K562 (cell line): Measurements from ENCODE around the gene GP1BB. TPM values are rescaled to one million over a fixed set of nuclear protein-coding genes. Genes with fewer than 3 reads are reported as not detected.

ENCODE experiments used
- BRF1 ChIP-seq: IDR thresholded peaks from 3 replicates; pipeline ENCODE4 v1.6.1; 2011; ENCODE audit warnings: borderline replicate concordance, mild to moderate bottlenecking; ENCODE audit not compliant: insufficient read length; ENCODE audit errors: extremely low read depth
- EGR1 ChIP-seq: fragments of 450-650 bp; conservative IDR thresholded peaks from 2 replicates; pipeline ENCODE4 v1.6.1; 2017; ENCODE audit warnings: mild to moderate bottlenecking
- ESRRA ChIP-seq: fragments of 450-650 bp; IDR thresholded peaks from 2 replicates; pipeline ENCODE4 v1.6.1; 2014; ENCODE audit warnings: low read depth, mild to moderate bottlenecking, moderate library complexity, borderline replicate concordance
- FOXK1 ChIP-seq: sonication (generic); formaldehyde crosslinking; IDR thresholded peaks from 2 replicates; pipeline ENCODE4 v1.8.0; 2022; ENCODE audit warnings: missing genetic modification reagents, mild to moderate bottlenecking, borderline replicate concordance
- ID3 ChIP-seq, 2 experiments: fragments of 250-450 bp in 1 of 2; fragments of 450-650 bp in 1 of 2; sonication (Bioruptor Pico) in 1 of 2; IDR thresholded peaks; 2 replicates each; pipeline versions ENCODE4 v1.6.1 to v1.8.0; 2016 to 2021; ENCODE audit warnings: mild to moderate bottlenecking in 2 of 2, moderate library complexity in 2 of 2, missing compliant biosample characterization in 1 of 2, missing genetic modification characterization in 1 of 2
- KHSRP ChIP-seq: fragments of 450-650 bp; IDR thresholded peaks from 2 replicates; pipeline ENCODE4 v1.6.1; 2017
- NR2C1 ChIP-seq, 2 experiments: fragments of 450-650 bp; IDR thresholded peaks; 2 replicates each; pipeline ENCODE4 v1.6.1; 2017; ENCODE audit warnings: mild to moderate bottlenecking in 2 of 2, antibody characterized with exemption in 1 of 2, inconsistent platforms in 1 of 2, missing compliant biosample characterization in 1 of 2, missing genetic modification characterization in 1 of 2
- RAD51 ChIP-seq: fragments of 450-650 bp; IDR thresholded peaks from 2 replicates; pipeline ENCODE4 v1.7.1; 2016; ENCODE audit warnings: low read depth, mild to moderate bottlenecking, borderline replicate concordance
- RBFOX2 ChIP-seq: fragments of 200-400 bp; formaldehyde crosslinking; IDR thresholded peaks from 2 replicates; pipeline ENCODE4 v1.6.1; 2017; ENCODE audit warnings: low read depth, mild to moderate bottlenecking, low read length, moderate library complexity
- SNRNP70 ChIP-seq: fragments of 200-400 bp; formaldehyde crosslinking; optimal IDR thresholded peaks from 2 replicates; pipeline ENCODE3; 2017; ENCODE audit warnings: low read depth, low read length
- SREBF2 ChIP-seq: sonication (generic); formaldehyde crosslinking; IDR thresholded peaks from 2 replicates; pipeline ENCODE4 v1.4.0; 2020; ENCODE audit warnings: mild to moderate bottlenecking, missing genetic modification reagents
- ZNF609 ChIP-seq: sonication (generic); formaldehyde crosslinking; IDR thresholded peaks from 2 replicates; pipeline ENCODE4 v1.8.1; 2023; ENCODE audit warnings: missing genetic modification reagents, mild to moderate bottlenecking, borderline replicate concordance
- ZSCAN29 ChIP-seq: fragments of 450-650 bp; IDR thresholded peaks from 2 replicates; pipeline ENCODE4 v1.6.1; 2017
- polyA plus RNA-seq, 8 experiments: library from polyadenylated mRNA; depleted of rRNA in 4 of 8; stranded (reverse) in 5 of 8; unstranded in 3 of 8; fragments of >200 nt; fragmentation: Nextera tagmentation in 2 of 8; fragmentation: Illumina TruSeq in 1 of 8; extraction: Ambion mirVana in 2 of 8; extraction: Trizol in 1 of 8; gene quantifications; 2 replicates each; pipeline versions ENCODE4 v1.2.1 to v1.2.3, GENCODE V29; 2011 to 2014; ENCODE audit warnings: inconsistent platforms in 1 of 8, missing spikeins in 1 of 8
- total RNA-seq, 7 experiments: library from RNA; depleted of rRNA in 6 of 7; stranded (reverse); fragments of >200 nt in 6 of 7; fragmentation: Illumina TruSeq in 2 of 7; extraction: Trizol in 2 of 7; gene quantifications; 2 replicates each; pipeline versions ENCODE4 v1.2.1 to v1.2.3, GENCODE V29; 2011 to 2021; ENCODE audit warnings: low replicate concordance in 1 of 7
- TF ChIP-seq, protein P1 (sequence below): fragments of 250-450 bp; sonication (Bioruptor Pico); IDR thresholded peaks from 2 replicates; pipeline ENCODE4 v1.8.0; 2021; ENCODE audit warnings: moderate library complexity, mild to moderate bottlenecking, inconsistent platforms
- TF ChIP-seq, protein P2 (sequence below): fragments of 450-650 bp; IDR thresholded peaks from 2 replicates; pipeline ENCODE4 v1.6.1; 2016; ENCODE audit warnings: borderline replicate concordance

GP1BB gene
- total and polyA plus RNA-seq, 9 of the 15 experiments (the other 6 are each of a cell fraction or from before 2014, with no cell fraction given) = 0.69 to 162 (median 2.8) TPM

- TF ChIP-seq ZNF609 (CRISPR knock-in tag) = no peak
- no peak for TF ChIP-seq NR2C1 (IDR thresholded peaks at IDR 0.05)
- TF ChIP-seq NR2C1 (tag; IDR thresholded peaks at IDR 0.05) = no peak
- TF ChIP-seq, protein P1, sequence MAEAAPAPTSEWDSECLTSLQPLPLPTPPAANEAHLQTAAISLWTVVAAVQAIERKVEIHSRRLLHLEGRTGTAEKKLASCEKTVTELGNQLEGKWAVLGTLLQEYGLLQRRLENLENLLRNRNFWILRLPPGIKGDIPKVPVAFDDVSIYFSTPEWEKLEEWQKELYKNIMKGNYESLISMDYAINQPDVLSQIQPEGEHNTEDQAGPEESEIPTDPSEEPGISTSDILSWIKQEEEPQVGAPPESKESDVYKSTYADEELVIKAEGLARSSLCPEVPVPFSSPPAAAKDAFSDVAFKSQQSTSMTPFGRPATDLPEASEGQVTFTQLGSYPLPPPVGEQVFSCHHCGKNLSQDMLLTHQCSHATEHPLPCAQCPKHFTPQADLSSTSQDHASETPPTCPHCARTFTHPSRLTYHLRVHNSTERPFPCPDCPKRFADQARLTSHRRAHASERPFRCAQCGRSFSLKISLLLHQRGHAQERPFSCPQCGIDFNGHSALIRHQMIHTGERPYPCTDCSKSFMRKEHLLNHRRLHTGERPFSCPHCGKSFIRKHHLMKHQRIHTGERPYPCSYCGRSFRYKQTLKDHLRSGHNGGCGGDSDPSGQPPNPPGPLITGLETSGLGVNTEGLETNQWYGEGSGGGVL = no peak
- no peak for TF ChIP-seq SREBF2 (CRISPR knock-in tag)
- no peak for TF ChIP-seq FOXK1
- TF ChIP-seq, protein P2, sequence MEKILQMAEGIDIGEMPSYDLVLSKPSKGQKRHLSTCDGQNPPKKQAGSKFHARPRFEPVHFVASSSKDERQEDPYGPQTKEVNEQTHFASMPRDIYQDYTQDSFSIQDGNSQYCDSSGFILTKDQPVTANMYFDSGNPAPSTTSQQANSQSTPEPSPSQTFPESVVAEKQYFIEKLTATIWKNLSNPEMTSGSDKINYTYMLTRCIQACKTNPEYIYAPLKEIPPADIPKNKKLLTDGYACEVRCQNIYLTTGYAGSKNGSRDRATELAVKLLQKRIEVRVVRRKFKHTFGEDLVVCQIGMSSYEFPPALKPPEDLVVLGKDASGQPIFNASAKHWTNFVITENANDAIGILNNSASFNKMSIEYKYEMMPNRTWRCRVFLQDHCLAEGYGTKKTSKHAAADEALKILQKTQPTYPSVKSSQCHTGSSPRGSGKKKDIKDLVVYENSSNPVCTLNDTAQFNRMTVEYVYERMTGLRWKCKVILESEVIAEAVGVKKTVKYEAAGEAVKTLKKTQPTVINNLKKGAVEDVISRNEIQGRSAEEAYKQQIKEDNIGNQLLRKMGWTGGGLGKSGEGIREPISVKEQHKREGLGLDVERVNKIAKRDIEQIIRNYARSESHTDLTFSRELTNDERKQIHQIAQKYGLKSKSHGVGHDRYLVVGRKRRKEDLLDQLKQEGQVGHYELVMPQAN = no peak
- TF ChIP-seq ID3 (CRISPR knock-in tag; IDR thresholded peaks at IDR 0.05) = no peak
- peak; percentile 78; the same call in 1 of the 2 replicates for TF ChIP-seq ID3 (tag; IDR thresholded peaks at IDR 0.05)
- peak; percentile 93 for TF ChIP-seq ZSCAN29
- no peak for TF ChIP-seq RAD51
- no peak for TF ChIP-seq ESRRA
- no peak for TF ChIP-seq KHSRP
- no peak for TF ChIP-seq SNRNP70
- no peak for TF ChIP-seq BRF1
- TF ChIP-seq EGR1 = no peak
- peak; percentile 33; the same call in 1 of the 2 replicates for TF ChIP-seq RBFOX2
Observed at GRCh38 chr22:19761725-19762567, 38.6 kb downstream of the GP1BB start (continued).
